HepG2 (cell line): ENCODE measurements around the gene ETFB. TPM values are rescaled to one million over a fixed set of nuclear protein-coding genes. Genes with fewer than 3 reads are reported as not detected.

Source experiments
- ATAC-seq: fragments of 200-7000 bp; cut with Tn5 transposase; 3 replicates; pipeline ENCODE4 v1.9.1; 2020; ENCODE audit warnings: mild to moderate bottlenecking, moderate library complexity
- BruUV-seq: library from RNA; stranded (reverse); fragments of 400-500 nt; replicated peaks from 2 replicates; lab custom pipeline; 2021; lab: Mats Ljungman, UMichigan
- CTCF ChIA-PET: fragments of 300-600 bp; formaldehyde crosslinking; extraction: SDS; loops from one replicate; lab custom pipeline; 2021; ENCODE audit warnings: low total read pairs, inconsistent platforms, low intra/inter-chr PET ratio; lab: Yijun Ruan, JAX
- POLR2A ChIA-PET: fragments of 350-600 bp; sonication (Branson Sonifier 250); formaldehyde crosslinking; loops from one replicate; lab custom pipeline; 2020; ENCODE audit warnings: antibody characterized with exemption, inconsistent platforms; lab: Yijun Ruan, JAX
- DNase-seq: peaks from one replicate; pipeline ENCODE4 v3.0.0-alpha.2; 2015; ENCODE audit warnings: low spot score
- FAIRE-seq: peaks from 3 replicates; lab custom pipeline; 2011; peaks lifted over from hg19 to GRCh38; lab: Jason Lieb, UNC
- H2AFZ ChIP-seq: one replicate; pipeline ENCODE4 v1.6.1; 2011; ENCODE audit warnings: low read length, inconsistent platforms
- H3K27ac ChIP-seq: fragments of 300-600 bp; 3 replicates; pipeline ENCODE4 v1.8.0; 2011; ENCODE audit warnings: mixed run types, mild to moderate bottlenecking, mixed read lengths, low read length, inconsistent platforms; ENCODE audit not compliant: insufficient read depth; ENCODE audit errors: extremely low read length
- H3K27me3 ChIP-seq, 2 experiments: fragments of 200-600 bp in 1 of 2; 2 replicates in 1 of 2; 3 replicates in 1 of 2; pipeline versions ENCODE4 v1.6.0 to v1.8.0; 2011; ENCODE audit warnings: low read length in 2 of 2, mild to moderate bottlenecking in 2 of 2, moderate library complexity in 2 of 2, inconsistent platforms in 1 of 2; ENCODE audit not compliant: insufficient read depth in 2 of 2, control insufficient read depth in 1 of 2
- H3K36me3 ChIP-seq, 2 experiments: fragments of 200-600 bp in 1 of 2; replicated peaks in 1 of 2; 2 replicates in 1 of 2; 3 replicates in 1 of 2; pipeline versions ENCODE4 v1.5.1 to v1.8.0; 2011; ENCODE audit warnings: low read length in 2 of 2, inconsistent platforms in 1 of 2; ENCODE audit not compliant: insufficient read depth in 2 of 2, control insufficient read depth in 1 of 2
- H3K4me1 ChIP-seq: 2 replicates; pipeline ENCODE4 v1.5.1; 2012; ENCODE audit warnings: low read length, inconsistent platforms; ENCODE audit not compliant: insufficient read depth
- H3K4me2 ChIP-seq: 2 replicates; pipeline ENCODE4 v1.6.0; 2011; ENCODE audit warnings: low read depth, low read length, inconsistent platforms
- H3K4me3 ChIP-seq, 3 experiments: fragments of 200-600 bp in 1 of 3; sonication (generic), shearing (Covaris generic) in 1 of 3; replicated peaks in 1 of 3; 2 replicates each; pipeline ENCODE4 v1.5.1; 2011 to 2016; ENCODE audit warnings: low read length in 3 of 3, inconsistent platforms in 2 of 3, low read depth in 2 of 3, mild to moderate bottlenecking in 2 of 3, control low read depth in 1 of 3, mixed read lengths in 1 of 3; ENCODE audit not compliant: insufficient read depth in 1 of 3
- H3K79me2 ChIP-seq: one replicate; pipeline ENCODE4 v1.6.1; 2011; ENCODE audit warnings: low read length, inconsistent platforms; ENCODE audit not compliant: insufficient read depth
- H3K9ac ChIP-seq: 2 replicates; pipeline ENCODE4 v1.6.0; 2011; ENCODE audit warnings: mild to moderate bottlenecking, low read depth, low read length, inconsistent platforms; ENCODE audit not compliant: insufficient read depth
- H3K9me3 ChIP-seq: 2 replicates; pipeline ENCODE4 v1.5.1; 2012; ENCODE audit warnings: mild to moderate bottlenecking, low read length
- H4K20me1 ChIP-seq: 2 replicates; pipeline ENCODE4 v1.6.0; 2011; ENCODE audit warnings: inconsistent platforms, mild to moderate bottlenecking, low read length, moderate library complexity; ENCODE audit not compliant: insufficient read depth
- HNRNPLL ChIP-seq: fragments of 200-400 bp; formaldehyde crosslinking; IDR thresholded peaks from 2 replicates; pipeline ENCODE4 v1.6.1; 2017; ENCODE audit warnings: mild to moderate bottlenecking, low read depth, low read length; ENCODE audit not compliant: poor library complexity, severe bottlenecking
- MEIS2 ChIP-seq: sonication (generic); formaldehyde crosslinking; IDR thresholded peaks from 2 replicates; pipeline ENCODE4 v1.9.0; 2021; ENCODE audit warnings: mild to moderate bottlenecking, missing genetic modification reagents
- NFYB ChIP-seq: sonication (generic); formaldehyde crosslinking; IDR thresholded peaks from 2 replicates; pipeline ENCODE4 v1.4.0; 2020; ENCODE audit warnings: missing genetic modification reagents
- NFYC ChIP-seq: IDR thresholded peaks from 2 replicates; pipeline ENCODE4 v1.6.1; 2016; ENCODE audit warnings: missing genetic modification reagents, missing compliant biosample characterization
- RNF2 ChIP-seq: fragments of 450-650 bp; conservative IDR thresholded peaks from 2 replicates; pipeline ENCODE4 v1.6.1; 2016; ENCODE audit warnings: low read depth
- STAT5B ChIP-seq: sonication (generic); formaldehyde crosslinking; IDR thresholded peaks from 2 replicates; pipeline ENCODE4 v1.4.0; 2020; ENCODE audit warnings: missing genetic modification reagents
- U2AF2 ChIP-seq: fragments of 200-400 bp; formaldehyde crosslinking; IDR thresholded peaks from 2 replicates; pipeline ENCODE4 v1.6.1; 2017; ENCODE audit warnings: low read depth, mild to moderate bottlenecking, low read length
- ZNF616 ChIP-seq: sonication (generic); formaldehyde crosslinking; IDR thresholded peaks from 2 replicates; pipeline ENCODE4 v1.5.0; 2020; ENCODE audit warnings: low read depth, mild to moderate bottlenecking, missing genetic modification reagents
- ZNF883 ChIP-seq: sonication (generic); formaldehyde crosslinking; IDR thresholded peaks from 2 replicates; pipeline ENCODE4 v1.5.1; 2020; ENCODE audit warnings: mild to moderate bottlenecking, missing genetic modification reagents; ENCODE audit errors: not compliant biosample characterization
- WGBS: methylation state at CpG from one replicate; pipeline ENCODE4 v1.1.6; 2017; ENCODE audit warnings: low lambda C conversion rate; 5-methylcytosine and 5-hydroxymethylcytosine counted together
- in situ Hi-C: cut with HindIII; loops from 2 replicates; pipeline ENCODE4 v1.10.0; 2017; ENCODE audit warnings: low pct_unique_long_range_greater_than_20kb; ENCODE audit not compliant: extremely low pct_ligation_motif_present
- intact Hi-C: fragments of 100-400 bp; cut with micrococcal nuclease; formaldehyde crosslinking; loops from one replicate; pipeline ENCODE4 v1.10.0; 2022; ENCODE audit not compliant: unreplicated experiment
- polyA plus RNA-seq, 8 experiments: library from polyadenylated mRNA; depleted of rRNA in 3 of 8; stranded (reverse) in 7 of 8; unstranded in 1 of 8; fragments of >200 nt; fragmentation: Illumina TruSeq in 4 of 8; extraction: Trizol in 4 of 8; gene quantifications; 2 replicates each; pipeline versions ENCODE4 v1.2.1 to v1.2.3, GENCODE V29; 2011 to 2016; ENCODE audit warnings: low read depth in 4 of 8, missing spikeins in 1 of 8, mixed read lengths in 1 of 8; ENCODE audit not compliant: insufficient read depth in 1 of 8
- total RNA-seq, 5 experiments: library from RNA; depleted of rRNA; stranded (reverse); fragments of >200 nt; fragmentation: Illumina TruSeq; extraction: Trizol; gene quantifications; 2 replicates each; pipeline ENCODE4 v1.2.3, GENCODE V29; 2016; ENCODE audit warnings: low read depth in 1 of 5
- TF ChIP-seq, protein P1 (sequence below): IDR thresholded peaks from 2 replicates; pipeline ENCODE4 v1.6.1; 2016; ENCODE audit warnings: missing compliant biosample characterization, missing genetic modification reagents, borderline replicate concordance

Gene ETFB
- total and polyA plus RNA-seq, 2 of the 13 experiments (the other 11 are each of a cell fraction or from before 2014, with no cell fraction given): 678 to 1,314 TPM

DNA sequence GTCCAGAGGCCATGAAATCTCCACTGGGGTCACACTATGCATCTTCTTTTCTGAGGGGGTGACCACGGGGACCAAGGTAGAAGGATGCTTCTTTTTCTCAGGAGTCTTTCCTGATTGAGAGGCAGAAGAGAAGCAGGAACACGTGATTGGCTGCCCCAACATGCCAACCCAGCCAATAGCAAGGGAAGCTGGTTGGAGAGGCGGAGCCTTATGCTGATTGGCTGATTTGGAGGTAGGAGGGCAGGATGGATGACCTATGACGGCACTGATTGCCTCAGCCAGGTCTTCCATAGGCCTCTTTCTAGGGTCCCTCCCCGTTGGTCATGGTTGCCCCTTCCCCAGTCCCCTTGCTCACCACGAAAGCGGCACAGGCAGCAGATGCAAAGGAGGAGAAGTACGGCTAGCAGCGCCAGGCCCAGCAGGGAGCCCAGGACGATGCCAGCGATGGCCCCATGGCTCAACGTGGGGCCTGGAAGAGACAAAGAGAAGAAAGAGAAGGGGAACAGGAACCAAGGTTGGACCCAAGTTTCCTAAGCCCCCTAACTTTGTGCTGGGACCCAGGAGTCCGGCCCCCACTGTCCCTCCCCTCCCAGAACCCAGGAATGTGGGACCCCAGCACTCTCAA is 32.2 kb downstream of the ETFB start:
- in situ Hi-C loops: no loop called here
- H3K27ac ChIP-seq: no peak overlapping the region
- BruUV-seq: no TSS peak
- intact Hi-C loops: no loop called here
- H2AFZ ChIP-seq: no peak overlapping the region
- no peaks in the 10 kb centered on the region for H4K20me1 ChIP-seq
- ATAC-seq (no peak), DNase-seq (no peak), FAIRE-seq (no peak)
- no peak overlapping the region for H3K4me3 ChIP-seq
- H3K27me3 ChIP-seq: no peaks in the 10 kb centered on the region
- no peaks in the 10 kb centered on the region for H3K79me2 ChIP-seq
- no peaks in the 10 kb centered on the region for H3K9me3 ChIP-seq
- ChIA-PET CTCF (no interaction called here), POLR2A (no interaction called here)
- peaks cover 4% of the 10 kb centered on the region; the same call in 1 of the 2 replicates for H3K4me1 ChIP-seq
- H3K9ac ChIP-seq: no peak overlapping the region
- no peak overlapping the region for H3K4me2 ChIP-seq
- 94% methylated on average over 12 of the region's 13 CpGs for WGBS
- peaks cover 10 to 27% of the 10 kb centered on the region in 2 experiments; a peak in 4 of 5 replicates for H3K36me3 ChIP-seq
- TF ChIP-seq MEIS2 (CRISPR knock-in tag) (no peak), STAT5B (no peak), ZNF616 (CRISPR knock-in tag) (no peak), U2AF2 (no peak), ZNF883 (CRISPR knock-in tag) (no peak), NFYB (CRISPR knock-in tag) (peak; percentile 49), HNRNPLL (no peak), NFYC (CRISPR knock-in tag) (peak; percentile 48; the same call in 1 of the 2 replicates), RNF2 (no peak)
- TF ChIP-seq, protein P1, sequence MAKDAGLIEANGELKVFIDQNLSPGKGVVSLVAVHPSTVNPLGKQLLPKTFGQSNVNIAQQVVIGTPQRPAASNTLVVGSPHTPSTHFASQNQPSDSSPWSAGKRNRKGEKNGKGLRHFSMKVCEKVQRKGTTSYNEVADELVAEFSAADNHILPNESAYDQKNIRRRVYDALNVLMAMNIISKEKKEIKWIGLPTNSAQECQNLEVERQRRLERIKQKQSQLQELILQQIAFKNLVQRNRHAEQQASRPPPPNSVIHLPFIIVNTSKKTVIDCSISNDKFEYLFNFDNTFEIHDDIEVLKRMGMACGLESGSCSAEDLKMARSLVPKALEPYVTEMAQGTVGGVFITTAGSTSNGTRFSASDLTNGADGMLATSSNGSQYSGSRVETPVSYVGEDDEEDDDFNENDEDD (CRISPR knock-in tag): no peak
